Adrenal gland (tissue), 5 donors: ENCODE results near the gene SEPTIN11.

Experiments
- CTCF ChIP-seq, 6 experiments: fragments of 450-650 bp in 4 of 6; fragments of 200-600 bp in 2 of 6; sonication (generic) in 1 of 6; IDR thresholded peaks; 1 replicate in 5 of 6; 2 replicates in 1 of 6; pipeline versions ENCODE4 v1.5.1 to v1.8.0; 2016 to 2021; ENCODE audit warnings: antibody characterized with exemption in 6 of 6, mild to moderate bottlenecking in 2 of 6, moderate library complexity in 1 of 6
- POLR2A ChIP-seq, 2 donors: fragments of 450-650 bp; IDR thresholded peaks; one replicate each; pipeline ENCODE4 v1.6.1; 2017; ENCODE audit warnings: antibody characterized with exemption in 2 of 2, mild to moderate bottlenecking in 2 of 2, moderate library complexity in 1 of 2
- donor health status: DM: no; HTN: no; CAD: no.

DNA sequence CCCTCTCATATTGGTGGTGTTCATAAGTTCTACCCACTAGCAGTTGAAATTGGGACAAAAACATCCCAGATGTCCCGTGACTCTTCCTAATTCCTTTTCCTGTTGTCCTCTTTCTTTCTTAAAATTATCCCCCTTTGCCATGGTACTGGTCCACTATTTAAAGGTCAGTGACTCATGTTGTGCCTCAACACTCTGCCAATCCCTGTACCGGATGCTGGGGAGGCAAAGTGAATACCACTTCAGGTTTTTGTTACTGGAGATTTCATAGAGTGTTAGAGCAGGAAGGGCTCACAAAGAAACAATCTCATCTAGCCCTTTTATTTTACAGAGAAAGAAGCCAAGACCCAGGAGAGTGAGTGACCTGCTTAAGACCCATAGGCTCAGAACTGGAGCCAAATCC is 24.6 kb downstream of the SEPTIN11 start:
- TF ChIP-seq CTCF (IDR thresholded peaks at IDR 0.05) (no peak), POLR2A (IDR thresholded peaks at IDR 0.05) (no peak)
